OCI-LY1 (cell line): ENCODE results near the gene KCNN4.

Experiments
- H2AFZ ChIP-seq: fragments of 200-600 bp; sonication (generic), shearing (Covaris generic); 2 replicates; pipeline ENCODE4 v1.6.0; 2014; ENCODE audit warnings: antibody characterized with exemption, mild to moderate bottlenecking, low read length
- H3F3A ChIP-seq: fragments of 200-600 bp; sonication (generic), shearing (Covaris generic); 2 replicates; pipeline ENCODE4 v1.6.0; 2014; ENCODE audit warnings: mild to moderate bottlenecking, antibody characterized with exemption, low read length, moderate library complexity; ENCODE audit not compliant: insufficient read depth
- H3K27ac ChIP-seq: fragments of 200-600 bp; sonication (generic); 2 replicates; pipeline ENCODE4 v1.5.1; 2014; ENCODE audit warnings: low read length, mixed run types, mild to moderate bottlenecking, low read depth; ENCODE audit not compliant: poor library complexity, severe bottlenecking
- H3K27me3 ChIP-seq: fragments of 200-600 bp; sonication (generic); 2 replicates; pipeline ENCODE4 v1.6.0; 2014; ENCODE audit warnings: antibody characterized with exemption, mild to moderate bottlenecking, low read length, moderate library complexity; ENCODE audit not compliant: insufficient read depth
- H3K36me3 ChIP-seq: fragments of 200-600 bp; sonication (generic); 2 replicates; pipeline ENCODE4 v1.6.1; 2014; ENCODE audit warnings: mild to moderate bottlenecking, antibody characterized with exemption, low read length, moderate library complexity, mixed read lengths; ENCODE audit not compliant: insufficient read depth
- H3K4me1 ChIP-seq: fragments of 200-600 bp; sonication (generic); 2 replicates; pipeline ENCODE4 v1.5.1; 2014; ENCODE audit warnings: mild to moderate bottlenecking, low read length, moderate library complexity; ENCODE audit not compliant: insufficient read depth, severe bottlenecking
- H3K4me2 ChIP-seq: fragments of 200-600 bp; sonication (generic), shearing (Covaris generic); 2 replicates; pipeline ENCODE4 v1.6.1; 2014; ENCODE audit warnings: low read length
- H3K4me3 ChIP-seq: fragments of 200-600 bp; sonication (generic); 2 replicates; pipeline ENCODE4 v1.5.1; 2014; ENCODE audit warnings: low read length, low read depth, mild to moderate bottlenecking, mixed read lengths; ENCODE audit not compliant: poor library complexity, severe bottlenecking
- H3K79me2 ChIP-seq: fragments of 200-600 bp; shearing (Covaris generic); 2 replicates; pipeline ENCODE4 v1.6.1; 2016; ENCODE audit warnings: mixed run types, low read length, mixed read lengths; ENCODE audit not compliant: insufficient read depth
- H3K9ac ChIP-seq: fragments of 200-600 bp; sonication (generic), shearing (Covaris generic); 2 replicates; pipeline ENCODE4 v1.6.1; 2014; ENCODE audit warnings: mild to moderate bottlenecking, low read length, mixed read lengths
- H3K9me2 ChIP-seq: fragments of 200-600 bp; sonication (generic), shearing (Covaris generic); 2 replicates; pipeline ENCODE4 v1.6.1; 2014; ENCODE audit warnings: low read depth, mild to moderate bottlenecking, low read length, mixed read lengths
- H3K9me3 ChIP-seq: fragments of 200-600 bp; shearing (Covaris generic); 2 replicates; pipeline ENCODE4 v1.6.1; 2014; ENCODE audit warnings: low read length, mixed read lengths
- H4K20me1 ChIP-seq: fragments of 200-600 bp; sonication (generic), shearing (Covaris generic); 2 replicates; pipeline ENCODE4 v1.6.0; 2016; ENCODE audit warnings: mild to moderate bottlenecking, low read length; ENCODE audit not compliant: insufficient read depth
- EZH2 ChIP-seq: fragments of 200-600 bp; sonication (generic), shearing (Covaris generic); IDR thresholded peaks from 2 replicates; pipeline ENCODE4 v1.8.0; 2017; ENCODE audit warnings: borderline replicate concordance, mixed run types, mild to moderate bottlenecking, antibody characterized with exemption, low read length, moderate library complexity, mixed read lengths
- TF ChIP-seq, protein P1 (sequence below): fragments of 200-600 bp; sonication (generic), shearing (Covaris generic); IDR thresholded peaks from 2 replicates; pipeline ENCODE4 v1.5.1; 2017; ENCODE audit warnings: mild to moderate bottlenecking, antibody characterized with exemption, low read length, moderate library complexity, mixed read lengths

KCNN4 gene

GRCh38 chr19:43768273-43769050 lies 12.3 kb downstream of the KCNN4 start:
- Histone ChIP-seq H3K9ac (no peak overlapping the region), H3K9me3 (no peaks in the 10 kb centered on the region), H3K27me3 (no peaks in the 10 kb centered on the region), H3K79me2 (no peaks in the 10 kb centered on the region), H3K9me2 (no peaks in the 10 kb centered on the region), H3F3A (no peaks in the 10 kb centered on the region), H3K27ac (peak overlapping the region; percentile 97), H3K36me3 (peaks cover 36% of the 10 kb centered on the region; the same call in 1 of the 2 replicates), H3K4me1 (peaks cover 26% of the 10 kb centered on the region), H3K4me2 (no peak overlapping the region), H4K20me1 (no peaks in the 10 kb centered on the region), H2AFZ (no peak overlapping the region), H3K4me3 (no peak overlapping the region)
- TF ChIP-seq, protein P1, sequence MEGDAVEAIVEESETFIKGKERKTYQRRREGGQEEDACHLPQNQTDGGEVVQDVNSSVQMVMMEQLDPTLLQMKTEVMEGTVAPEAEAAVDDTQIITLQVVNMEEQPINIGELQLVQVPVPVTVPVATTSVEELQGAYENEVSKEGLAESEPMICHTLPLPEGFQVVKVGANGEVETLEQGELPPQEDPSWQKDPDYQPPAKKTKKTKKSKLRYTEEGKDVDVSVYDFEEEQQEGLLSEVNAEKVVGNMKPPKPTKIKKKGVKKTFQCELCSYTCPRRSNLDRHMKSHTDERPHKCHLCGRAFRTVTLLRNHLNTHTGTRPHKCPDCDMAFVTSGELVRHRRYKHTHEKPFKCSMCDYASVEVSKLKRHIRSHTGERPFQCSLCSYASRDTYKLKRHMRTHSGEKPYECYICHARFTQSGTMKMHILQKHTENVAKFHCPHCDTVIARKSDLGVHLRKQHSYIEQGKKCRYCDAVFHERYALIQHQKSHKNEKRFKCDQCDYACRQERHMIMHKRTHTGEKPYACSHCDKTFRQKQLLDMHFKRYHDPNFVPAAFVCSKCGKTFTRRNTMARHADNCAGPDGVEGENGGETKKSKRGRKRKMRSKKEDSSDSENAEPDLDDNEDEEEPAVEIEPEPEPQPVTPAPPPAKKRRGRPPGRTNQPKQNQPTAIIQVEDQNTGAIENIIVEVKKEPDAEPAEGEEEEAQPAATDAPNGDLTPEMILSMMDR = no peak
- no peak for TF ChIP-seq EZH2

DNA sequence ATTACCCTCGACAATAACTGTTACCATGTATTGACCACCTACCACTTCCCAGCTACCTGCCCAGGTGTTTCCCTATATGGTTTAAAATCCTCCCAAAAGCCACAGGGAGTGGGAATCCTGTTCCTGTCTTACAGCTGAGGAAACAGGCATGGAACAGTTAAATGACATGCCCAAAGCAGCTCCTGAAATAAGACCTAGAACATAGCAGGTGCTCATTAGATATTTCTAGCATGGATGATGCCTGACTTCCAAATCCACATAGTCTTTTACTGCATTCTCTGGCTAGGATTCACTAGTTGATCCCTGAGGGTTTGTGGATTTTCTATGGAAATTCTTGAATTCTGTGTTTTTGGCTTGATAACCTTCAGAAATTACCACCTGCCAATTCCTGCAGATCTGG lies 13.0 kb downstream of the KCNN4 start:
- Histone ChIP-seq H3K4me3 (no peak overlapping the region), H3K4me1 (peaks cover 26% of the 10 kb centered on the region), H3K27ac (peak overlapping the region; percentile 97), H3F3A (no peaks in the 10 kb centered on the region), H3K27me3 (no peaks in the 10 kb centered on the region), H4K20me1 (no peaks in the 10 kb centered on the region), H3K79me2 (no peaks in the 10 kb centered on the region), H2AFZ (no peak overlapping the region), H3K36me3 (peaks cover 34% of the 10 kb centered on the region; the same call in 1 of the 2 replicates), H3K4me2 (no peak overlapping the region), H3K9me2 (no peaks in the 10 kb centered on the region), H3K9ac (no peak overlapping the region), H3K9me3 (no peaks in the 10 kb centered on the region)
- TF ChIP-seq EZH2 = no peak
- TF ChIP-seq, protein P1 = no peak

GRCh38 chr19:43767316-43767715 lies 13.5 kb downstream of the KCNN4 start:
- H3K4me2 ChIP-seq = no peak overlapping the region

More at GRCh38 chr19:43767316-43767715, 13.5 kb downstream of the KCNN4 start:
- Histone ChIP-seq H3K27ac (peak overlapping the region; percentile 97), H4K20me1 (no peaks in the 10 kb centered on the region), H3K79me2 (no peaks in the 10 kb centered on the region), H3K36me3 (peaks cover 29% of the 10 kb centered on the region; the same call in 1 of the 2 replicates), H3K4me1 (peaks cover 26% of the 10 kb centered on the region), H3K9ac (no peak overlapping the region), H3K9me2 (no peaks in the 10 kb centered on the region), H3K27me3 (no peaks in the 10 kb centered on the region), H2AFZ (no peak overlapping the region), H3K9me3 (no peaks in the 10 kb centered on the region), H3K4me3 (no peak overlapping the region), H3F3A (no peaks in the 10 kb centered on the region)
- TF ChIP-seq EZH2 = no peak
- TF ChIP-seq, protein P1 = no peak
